ENCODE results near the gene GRK5.

DNA sequence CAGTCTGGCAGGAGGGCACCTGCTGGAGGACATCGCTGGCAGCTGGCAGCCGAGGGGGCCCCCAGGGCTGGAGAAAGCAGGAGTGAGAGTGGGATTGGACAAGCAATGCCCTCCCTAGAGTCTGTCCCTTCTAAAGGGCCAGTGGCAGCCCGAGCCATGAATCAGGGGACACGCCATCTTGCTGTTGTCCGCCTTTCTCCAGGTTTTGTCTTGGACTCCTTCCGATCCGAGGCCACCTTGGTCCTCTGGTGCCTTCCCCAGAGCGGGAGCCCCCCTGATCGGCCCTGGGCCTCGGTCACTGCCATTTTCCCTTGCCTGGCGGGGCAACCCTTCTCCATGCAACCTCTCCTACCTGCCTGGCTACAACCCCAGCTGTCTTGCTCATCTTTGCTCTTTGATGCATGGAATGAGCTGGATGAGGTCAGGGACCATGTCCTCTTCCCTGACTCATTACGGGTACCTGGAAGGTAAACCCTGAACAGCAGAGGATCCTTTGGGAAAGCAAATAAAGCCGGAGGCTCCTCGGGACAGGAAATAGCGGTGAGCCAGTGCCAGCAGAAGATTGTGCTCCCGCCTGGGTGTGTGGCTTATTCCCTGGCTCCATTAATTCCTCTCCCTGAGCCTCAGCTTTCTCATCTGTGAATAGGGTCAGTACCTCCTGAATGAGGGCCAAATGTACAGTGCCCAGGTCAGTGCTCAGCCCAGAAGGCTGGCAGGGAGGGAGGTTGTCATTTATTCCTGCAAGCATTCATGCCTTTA is 112.0 kb downstream of the GRK5 start:
- TF ChIP-seq, protein P1, sequence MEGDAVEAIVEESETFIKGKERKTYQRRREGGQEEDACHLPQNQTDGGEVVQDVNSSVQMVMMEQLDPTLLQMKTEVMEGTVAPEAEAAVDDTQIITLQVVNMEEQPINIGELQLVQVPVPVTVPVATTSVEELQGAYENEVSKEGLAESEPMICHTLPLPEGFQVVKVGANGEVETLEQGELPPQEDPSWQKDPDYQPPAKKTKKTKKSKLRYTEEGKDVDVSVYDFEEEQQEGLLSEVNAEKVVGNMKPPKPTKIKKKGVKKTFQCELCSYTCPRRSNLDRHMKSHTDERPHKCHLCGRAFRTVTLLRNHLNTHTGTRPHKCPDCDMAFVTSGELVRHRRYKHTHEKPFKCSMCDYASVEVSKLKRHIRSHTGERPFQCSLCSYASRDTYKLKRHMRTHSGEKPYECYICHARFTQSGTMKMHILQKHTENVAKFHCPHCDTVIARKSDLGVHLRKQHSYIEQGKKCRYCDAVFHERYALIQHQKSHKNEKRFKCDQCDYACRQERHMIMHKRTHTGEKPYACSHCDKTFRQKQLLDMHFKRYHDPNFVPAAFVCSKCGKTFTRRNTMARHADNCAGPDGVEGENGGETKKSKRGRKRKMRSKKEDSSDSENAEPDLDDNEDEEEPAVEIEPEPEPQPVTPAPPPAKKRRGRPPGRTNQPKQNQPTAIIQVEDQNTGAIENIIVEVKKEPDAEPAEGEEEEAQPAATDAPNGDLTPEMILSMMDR (IDR thresholded peaks at IDR 0.05 in 4 of 5, conservative IDR thresholded peaks at IDR 0.05 in 1 of 5) = no peak
- no peak for TF ChIP-seq POLR2A (IDR thresholded peaks at IDR 0.05)
